CD8-positive, alpha-beta memory T cell (primary cell): Measurements from ENCODE around the gene FGF19. TPM values are rescaled to one million over a fixed set of nuclear protein-coding genes. Genes with fewer than 3 reads are reported as not detected.
"Not testable (repeated sequence)": the region's sequence is repeated elsewhere in the genome, so short reads cannot be mapped to it uniquely, and the experiment has no call there.

ENCODE experiments used
- CTCF ChIA-PET: fragments of 350-600 bp; sonication (Branson Sonifier 250); formaldehyde crosslinking; loops from one replicate; lab custom pipeline; 2021; ENCODE audit warnings: antibody characterized with exemption; lab: Charles Lee
- POLR2A ChIA-PET: fragments of 350-600 bp; sonication (Branson Sonifier 250); formaldehyde crosslinking; loops from one replicate; lab custom pipeline; 2021; ENCODE audit warnings: antibody characterized with exemption; lab: Charles Lee
- DNase-seq, 5 donors: peaks; one replicate each; pipeline versions ENCODE4 v3.0.0 to v3.0.0-alpha.2; 2020 to 2022; ENCODE audit warnings: mixed read lengths in 1 of 5
- H3K27ac ChIP-seq: one replicate; pipeline ENCODE4 v1.7.0; 2013; ENCODE audit warnings: low read depth, mild to moderate bottlenecking, low read length, moderate library complexity
- H3K27me3 ChIP-seq: 2 replicates; pipeline ENCODE4 v1.7.0; 2013; ENCODE audit warnings: low read length, mild to moderate bottlenecking; ENCODE audit not compliant: insufficient read depth, poor library complexity, severe bottlenecking
- H3K36me3 ChIP-seq: 2 replicates; pipeline ENCODE4 v1.7.0; 2013; ENCODE audit warnings: mild to moderate bottlenecking, low read length, moderate library complexity; ENCODE audit not compliant: insufficient read depth
- H3K4me1 ChIP-seq: 2 replicates; pipeline ENCODE4 v1.7.0; 2013; ENCODE audit warnings: mild to moderate bottlenecking, low read length, moderate library complexity; ENCODE audit not compliant: insufficient read depth
- H3K4me3 ChIP-seq: 2 replicates; pipeline ENCODE4 v1.7.0; 2013; ENCODE audit warnings: mild to moderate bottlenecking, low read length
- H3K9me3 ChIP-seq: 2 replicates; pipeline ENCODE4 v1.7.0; 2013; ENCODE audit warnings: mild to moderate bottlenecking, low read length
- H3K27ac Mint-ChIP-seq, 8 donors: one replicate each; pipeline ENCODE4 v1.8.0; 2020 to 2021; ENCODE audit warnings: mixed read lengths in 8 of 8, mild to moderate bottlenecking in 6 of 8, inconsistent platforms in 3 of 8, moderate library complexity in 3 of 8
- H3K27me3 Mint-ChIP-seq, 2 donors: one replicate each; pipeline ENCODE4 v1.8.0; 2020 to 2021; ENCODE audit warnings: mixed read lengths in 2 of 2, mild to moderate bottlenecking in 1 of 2, moderate library complexity in 1 of 2
- H3K36me3 Mint-ChIP-seq, 3 donors: one replicate each; pipeline ENCODE4 v1.8.0; 2020 to 2021; ENCODE audit warnings: mixed read lengths in 3 of 3, inconsistent platforms in 1 of 3, mild to moderate bottlenecking in 1 of 3
- H3K4me1 Mint-ChIP-seq, 3 donors: one replicate each; pipeline ENCODE4 v1.8.0; 2020 to 2021; ENCODE audit warnings: mixed read lengths in 3 of 3, inconsistent platforms in 1 of 3, mild to moderate bottlenecking in 1 of 3
- H3K4me3 Mint-ChIP-seq, 7 donors: one replicate each; pipeline ENCODE4 v1.8.0; 2020 to 2021; ENCODE audit warnings: mixed read lengths in 7 of 7, mild to moderate bottlenecking in 6 of 7, moderate library complexity in 4 of 7, inconsistent platforms in 2 of 7
- H3K9me3 Mint-ChIP-seq, 5 donors: one replicate each; pipeline ENCODE4 v1.8.0; 2020 to 2022; ENCODE audit warnings: mixed read lengths in 5 of 5, mild to moderate bottlenecking in 3 of 5, moderate library complexity in 2 of 5, inconsistent platforms in 1 of 5
- polyA plus RNA-seq: library from polyadenylated mRNA; unstranded; fragments of 300-500 nt; fragmentation: Illumina TruSeq; gene quantifications from one replicate; pipeline ENCODE4 v1.2.3, GENCODE V29; 2021
- total RNA-seq, 2 experiments: library from RNA; stranded (reverse); gene quantifications; one replicate each; pipeline ENCODE4 v1.2.3, GENCODE V29; 2021

FGF19 gene
- total and polyA plus RNA-seq, 3 experiments from 2014 or later, result not detected

- CTCF ChIA-PET, result interaction anchor here (1.6 kb wide), 1 partner anchor 14 kb away, joined by 3 read pairs; the partner anchor contains the start of gene LTO1
- H3K27ac Mint-ChIP-seq, result no peak overlapping the region
- POLR2A ChIA-PET, result no interaction called here
- no peaks in the 10 kb centered on the region for H3K36me3 Mint-ChIP-seq
- peaks cover 24 to 66% of the 10 kb centered on the region in 2 donors for H3K27me3 Mint-ChIP-seq
- H3K9me3 Mint-ChIP-seq, result peaks cover 0 to 5% (median 0%) of the 10 kb centered on the region in 5 donors
- Histone ChIP-seq H3K27me3 (no peaks in the 10 kb centered on the region), H3K4me1 (peaks cover 4% of the 10 kb centered on the region), H3K9me3 (no peaks in the 10 kb centered on the region), H3K4me3 (no peak overlapping the region), H3K27ac (no peak overlapping the region), H3K36me3 (no peaks in the 10 kb centered on the region)
- no peak overlapping the region for H3K4me3 Mint-ChIP-seq
- H3K4me1 Mint-ChIP-seq, result peaks cover 5 to 8% (median 7%) of the 10 kb centered on the region in 3 donors
- no peak for DNase-seq
Observed at GRCh38 chr11:69689484-69690319, 14.1 kb downstream of the FGF19 start.

DNA sequence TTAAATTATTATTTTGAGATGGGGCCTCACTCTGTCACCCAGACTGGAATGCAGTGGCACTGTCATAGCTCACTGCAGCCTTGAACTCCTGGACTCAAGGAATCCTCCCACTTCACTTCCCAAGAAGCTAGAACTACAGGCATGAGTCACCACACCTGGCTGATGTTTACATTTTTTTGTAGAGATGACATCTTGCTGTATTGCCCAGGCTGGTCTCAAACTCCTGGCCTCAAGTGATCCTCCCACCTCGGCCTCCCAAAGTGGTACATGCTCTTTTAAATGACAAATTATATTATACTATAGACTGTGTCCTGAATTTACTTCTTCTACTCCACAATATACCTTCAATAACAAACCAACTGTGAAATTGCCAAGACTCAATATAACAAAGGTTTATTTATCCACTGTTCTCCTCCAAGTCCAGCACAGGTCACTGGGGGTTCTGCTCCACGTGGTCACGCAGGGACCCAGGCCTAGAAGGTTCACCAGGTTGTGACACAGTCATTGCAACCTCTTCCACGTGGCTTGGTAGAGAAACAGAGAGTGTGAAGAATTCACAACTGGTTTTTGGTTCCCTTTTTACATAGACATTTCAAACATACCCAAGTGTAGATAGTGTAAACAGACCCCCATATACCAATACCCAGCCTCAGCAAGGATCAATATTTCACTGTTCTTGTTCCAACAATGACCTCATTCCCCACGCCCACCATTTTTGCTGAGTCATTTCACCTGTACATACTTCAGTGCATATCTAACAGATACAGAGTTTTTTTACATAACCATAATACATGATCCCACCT, 15.7 kb downstream of the FGF19 start:
- H3K4me3 Mint-ChIP-seq, H3K4me1 ChIP-seq, CTCF ChIA-PET, H3K36me3 Mint-ChIP-seq, H3K4me1 Mint-ChIP-seq, H3K9me3 ChIP-seq, POLR2A ChIA-PET, H3K4me3 ChIP-seq, H3K36me3 ChIP-seq, DNase-seq, H3K27me3 ChIP-seq, H3K9me3 Mint-ChIP-seq, H3K27ac ChIP-seq, H3K27ac Mint-ChIP-seq: not testable (repeated sequence)
- peaks cover 26 to 54% of the 10 kb centered on the region in 2 donors for H3K27me3 Mint-ChIP-seq

DNA sequence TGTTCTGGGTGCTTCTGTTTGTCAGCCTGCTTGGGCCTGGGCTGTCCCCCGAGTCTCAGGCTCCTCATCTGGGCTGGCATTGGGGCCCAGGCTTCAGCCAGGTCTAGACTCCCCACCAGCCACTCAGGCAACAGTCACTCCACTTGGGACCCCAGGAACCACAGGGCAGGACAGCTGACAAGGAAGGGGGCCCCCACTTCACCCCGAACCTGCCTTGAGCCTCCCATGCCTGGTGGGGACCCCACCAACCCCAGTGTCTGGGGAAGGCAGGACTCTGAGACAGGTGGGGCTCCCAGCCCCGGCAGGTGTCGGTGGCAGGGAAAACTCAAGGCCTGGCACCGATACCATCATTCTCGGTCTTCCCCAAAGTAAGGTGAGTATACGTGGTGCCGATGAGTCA, 17.0 kb downstream of the FGF19 start:
- POLR2A ChIA-PET, result no interaction called here
- H3K27me3 Mint-ChIP-seq, result peaks cover 23 to 46% of the 10 kb centered on the region in 2 donors
- no peak overlapping the region for H3K27ac Mint-ChIP-seq
- Histone ChIP-seq H3K27ac (no peak overlapping the region), H3K9me3 (no peaks in the 10 kb centered on the region), H3K4me1 (peaks cover 4% of the 10 kb centered on the region), H3K4me3 (no peak overlapping the region), H3K36me3 (no peaks in the 10 kb centered on the region), H3K27me3 (no peaks in the 10 kb centered on the region)
- peaks cover 5 to 8% (median 7%) of the 10 kb centered on the region in 3 donors for H3K4me1 Mint-ChIP-seq
- peaks cover 0 to 5% (median 0%) of the 10 kb centered on the region in 5 donors for H3K9me3 Mint-ChIP-seq
- CTCF ChIA-PET, result interaction anchor here (0.8 to 1.6 kb wide), 3 partner anchors 196 to 509 kb away, joined by 3 to 4 read pairs (median 3); no protein-coding TSS in a partner anchor
- no peaks in the 10 kb centered on the region for H3K36me3 Mint-ChIP-seq
- no peak overlapping the region for H3K4me3 Mint-ChIP-seq
- no peak for DNase-seq

DNA sequence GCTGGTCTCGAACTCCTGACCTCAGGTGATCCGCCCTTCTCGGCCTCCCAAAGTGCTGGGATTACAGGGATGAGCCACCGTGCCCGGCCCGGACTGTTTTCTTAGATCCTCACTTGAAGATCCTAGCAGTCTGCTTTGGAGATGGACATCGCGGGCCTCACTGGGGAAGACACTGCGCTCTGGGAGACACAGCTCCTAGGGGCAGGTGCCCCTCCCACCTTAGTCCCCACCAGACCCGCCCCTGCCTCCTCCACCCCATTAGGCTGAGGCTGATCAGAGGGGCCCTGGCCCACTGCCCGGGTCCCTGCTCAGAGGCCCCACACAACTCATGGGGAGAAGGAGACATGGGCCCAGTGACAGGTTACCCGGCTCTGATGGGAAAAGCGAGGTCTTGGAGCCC, 17.4 kb downstream of the FGF19 start:
- Mint-ChIP-seq H3K27ac (no peak overlapping the region), H3K4me1 (peaks cover 5 to 8% (median 7%) of the 10 kb centered on the region in 3 donors), H3K36me3 (no peaks in the 10 kb centered on the region), H3K27me3 (peaks cover 23 to 42% of the 10 kb centered on the region in 2 donors), H3K9me3 (peaks cover 0 to 5% (median 0%) of the 10 kb centered on the region in 5 donors), H3K4me3 (peak overlapping the region in 1 of 7 donors; percentile 28)
- Histone ChIP-seq H3K36me3 (no peaks in the 10 kb centered on the region), H3K27me3 (no peaks in the 10 kb centered on the region), H3K4me1 (peaks cover 4% of the 10 kb centered on the region), H3K4me3 (no peak overlapping the region), H3K9me3 (no peaks in the 10 kb centered on the region), H3K27ac (no peak overlapping the region)
- ChIA-PET POLR2A (interaction anchor here (0.7 kb wide), 1 partner anchor 246 kb away, joined by 8 read pairs; no protein-coding TSS in a partner anchor), CTCF (interaction anchor here (0.8 to 1.6 kb wide), 3 partner anchors 196 to 510 kb away, joined by 3 to 4 read pairs (median 3); no protein-coding TSS in a partner anchor)
- DNase-seq, result no peak

DNA sequence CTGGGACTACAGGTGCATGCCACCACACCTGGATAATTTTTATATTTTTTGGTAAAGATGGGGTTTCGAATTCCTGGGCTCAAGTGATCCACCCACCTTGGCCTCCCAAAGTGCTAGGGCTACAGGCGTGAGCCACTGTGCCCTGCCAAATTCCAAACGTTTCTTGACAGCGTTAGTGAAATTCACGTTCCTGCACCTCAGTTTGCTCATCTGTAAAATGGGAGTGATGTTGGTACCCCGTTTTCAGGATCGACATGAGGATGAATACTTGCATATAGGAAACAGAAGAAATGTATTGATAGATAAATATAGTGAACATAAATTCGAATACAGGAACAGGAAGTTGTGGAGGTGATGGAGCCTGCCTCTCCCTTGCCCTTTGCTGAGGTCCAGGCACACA, 18.5 kb downstream of the FGF19 start:
- ChIA-PET CTCF (interaction anchor here (0.8 to 1.6 kb wide), 4 partner anchors 11 to 511 kb away, joined by 3 to 4 read pairs (median 3); no protein-coding TSS in a partner anchor), POLR2A (no interaction called here)
- H3K4me1 ChIP-seq, result peaks cover 4% of the 10 kb centered on the region
- H3K4me3 ChIP-seq, result no peak overlapping the region
- Mint-ChIP-seq H3K27ac (peak overlapping the region in 4 of 8 donors; percentile 43 to 66 (median 65)), H3K9me3 (peaks cover 0 to under 1% (median 0%) of the 10 kb centered on the region in 5 donors), H3K27me3 (peaks cover 22 to 33% of the 10 kb centered on the region in 2 donors), H3K4me1 (peaks cover 5 to 8% (median 7%) of the 10 kb centered on the region in 3 donors), H3K36me3 (no peaks in the 10 kb centered on the region), H3K4me3 (peak overlapping the region in 5 of 7 donors; percentile 70 to 82 (median 75))
- DNase-seq, result no peak
- no peaks in the 10 kb centered on the region for H3K9me3 ChIP-seq
- H3K27me3 ChIP-seq, result no peaks in the 10 kb centered on the region
- no peak overlapping the region for H3K27ac ChIP-seq
- no peaks in the 10 kb centered on the region for H3K36me3 ChIP-seq

DNA sequence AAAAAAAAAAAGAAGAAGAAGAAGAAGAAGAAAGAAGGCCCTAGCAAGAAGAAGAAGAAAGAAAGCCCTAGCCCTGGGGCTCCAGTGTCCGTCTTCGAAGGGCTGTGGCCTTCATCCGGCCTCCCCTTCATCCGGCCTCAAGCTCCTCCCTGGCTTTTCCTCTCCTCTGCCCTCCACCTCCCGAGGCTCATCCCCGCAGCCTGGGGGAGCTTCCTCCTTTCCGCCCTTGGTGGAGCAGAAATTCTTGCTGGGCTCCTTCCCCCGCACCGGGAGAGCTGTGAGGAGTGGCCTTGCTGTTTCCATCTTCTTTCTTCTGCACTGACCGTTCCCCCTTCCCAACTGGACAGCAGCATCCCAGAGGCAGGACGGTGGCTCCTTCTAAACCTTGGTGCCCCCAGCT, 19.2 kb downstream of the FGF19 start:
- H3K27ac ChIP-seq, result no peak overlapping the region
- DNase-seq, result no peak
- Mint-ChIP-seq H3K4me1 (peaks cover 5 to 8% (median 7%) of the 10 kb centered on the region in 3 donors), H3K4me3 (peak overlapping the region in 1 of 7 donors; percentile 13), H3K9me3 (no peaks in the 10 kb centered on the region), H3K27me3 (peaks cover 19 to 27% of the 10 kb centered on the region in 2 donors), H3K27ac (no peak overlapping the region), H3K36me3 (no peaks in the 10 kb centered on the region)
- ChIA-PET CTCF (interaction anchor here (0.8 to 1.4 kb wide), 4 partner anchors 9 to 203 kb away, joined by 3 read pairs; partner anchors contain the start of gene LTO1), POLR2A (no interaction called here)
- H3K9me3 ChIP-seq, result no peaks in the 10 kb centered on the region
- H3K36me3 ChIP-seq, result no peaks in the 10 kb centered on the region
- H3K4me1 ChIP-seq, result peaks cover 4% of the 10 kb centered on the region
- H3K4me3 ChIP-seq, result no peak overlapping the region
- no peaks in the 10 kb centered on the region for H3K27me3 ChIP-seq

DNA sequence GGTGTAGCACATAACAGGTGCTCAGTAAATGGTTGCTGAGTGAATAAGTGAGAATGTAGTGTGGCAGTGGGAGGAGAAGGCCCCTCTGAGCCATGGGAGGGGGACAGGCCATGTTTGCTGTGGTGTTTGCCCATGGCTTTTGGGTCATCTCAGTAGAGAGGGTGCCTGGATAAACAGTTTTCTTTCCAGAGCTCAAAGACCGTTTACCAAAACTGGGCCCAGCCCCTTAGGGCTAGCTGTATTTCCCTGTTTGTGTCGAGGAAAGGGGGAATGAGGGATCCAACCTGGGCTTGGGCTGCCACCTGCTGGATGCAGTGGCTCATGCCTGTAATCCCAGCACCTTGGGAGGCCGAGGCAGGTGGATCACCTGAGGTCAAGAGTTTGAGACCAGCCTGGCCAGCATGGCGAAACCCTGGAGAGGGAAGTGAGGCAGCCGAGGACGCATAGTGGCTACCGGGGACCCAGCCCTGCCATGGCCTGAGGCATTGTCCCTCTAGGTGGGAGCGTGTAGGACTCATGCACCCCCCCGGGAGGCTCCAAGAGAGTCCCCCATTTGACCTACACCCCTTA, 20.0 kb downstream of the FGF19 start:
- Mint-ChIP-seq H3K36me3 (no peaks in the 10 kb centered on the region), H3K9me3 (no peaks in the 10 kb centered on the region), H3K4me3 (no peak overlapping the region), H3K4me1 (peaks cover 5 to 8% (median 7%) of the 10 kb centered on the region in 3 donors), H3K27ac (no peak overlapping the region), H3K27me3 (peaks cover 17 to 21% of the 10 kb centered on the region in 2 donors)
- CTCF ChIA-PET, result interaction anchor here (0.8 to 1.4 kb wide), 3 partner anchors 9 to 203 kb away, joined by 3 read pairs; partner anchors contain the start of gene LTO1
- no peak for DNase-seq
- Histone ChIP-seq H3K27ac (no peak overlapping the region), H3K36me3 (no peaks in the 10 kb centered on the region), H3K4me1 (peaks cover 4% of the 10 kb centered on the region), H3K9me3 (no peaks in the 10 kb centered on the region), H3K4me3 (no peak overlapping the region), H3K27me3 (no peaks in the 10 kb centered on the region)
- POLR2A ChIA-PET, result no interaction called here
